Brain microvascular endothelial cell (primary cell): ENCODE measurements around the gene PCBP3.

Experiments used
- DNase-seq: peaks from one replicate; pipeline ENCODE4 v3.0.0-alpha.2; 2020
- H3K27ac ChIP-seq: fragments of 250-450 bp; sonication (Bioruptor Pico); 2 replicates; pipeline ENCODE4 v1.5.1; 2020; ENCODE audit warnings: mild to moderate bottlenecking, moderate library complexity
- H3K27me3 ChIP-seq: fragments of 250-450 bp; sonication (Bioruptor Pico); replicated peaks from 2 replicates; pipeline ENCODE4 v1.5.1; 2020; ENCODE audit warnings: mild to moderate bottlenecking
- H3K36me3 ChIP-seq: fragments of 250-450 bp; sonication (Bioruptor Pico); replicated peaks from 2 replicates; pipeline ENCODE4 v1.5.1; 2020; ENCODE audit warnings: mild to moderate bottlenecking
- H3K4me3 ChIP-seq: 2 replicates; pipeline ENCODE4 v1.5.1; 2011; ENCODE audit warnings: low read depth, mild to moderate bottlenecking, control low read depth, low read length, moderate library complexity
- in situ Hi-C: cut with HindIII; loops from 2 replicates; pipeline ENCODE4 v1.10.0; 2017; ENCODE audit warnings: low sequenced_read_pairs, low pct_ligation_motif_present
- TF ChIP-seq, protein P1 (sequence below): IDR thresholded peaks from 2 replicates; pipeline ENCODE4 v1.5.1; 2011; ENCODE audit warnings: low read depth, mild to moderate bottlenecking, moderate library complexity, low read length, control low read depth, inconsistent platforms; ENCODE audit errors: missing control alignments

PCBP3 gene

DNA sequence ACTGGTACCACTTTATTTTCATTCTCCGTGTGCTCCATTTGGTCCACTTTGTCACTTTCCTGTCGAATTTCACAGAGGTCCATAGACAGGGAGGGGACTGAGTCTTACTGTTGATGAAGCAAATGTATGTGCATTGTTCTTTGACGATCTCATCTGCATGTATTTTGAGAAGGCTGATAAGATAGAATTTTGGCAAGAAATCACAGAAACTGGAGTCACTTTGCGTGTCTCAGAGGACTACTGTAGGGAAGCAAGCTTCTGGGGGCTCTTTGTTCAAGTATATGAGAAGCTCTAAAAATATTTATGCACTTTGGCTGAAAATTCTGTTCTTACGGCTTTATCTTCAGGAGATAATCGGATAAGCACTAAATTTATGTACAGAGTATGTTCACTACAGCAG is 78.1 kb downstream of the PCBP3 start:
- DNase-seq = peak; percentile 56
- H3K36me3 ChIP-seq = no peaks in the 10 kb centered on the region
- H3K4me3 ChIP-seq = no peak overlapping the region
- TF ChIP-seq, protein P1, sequence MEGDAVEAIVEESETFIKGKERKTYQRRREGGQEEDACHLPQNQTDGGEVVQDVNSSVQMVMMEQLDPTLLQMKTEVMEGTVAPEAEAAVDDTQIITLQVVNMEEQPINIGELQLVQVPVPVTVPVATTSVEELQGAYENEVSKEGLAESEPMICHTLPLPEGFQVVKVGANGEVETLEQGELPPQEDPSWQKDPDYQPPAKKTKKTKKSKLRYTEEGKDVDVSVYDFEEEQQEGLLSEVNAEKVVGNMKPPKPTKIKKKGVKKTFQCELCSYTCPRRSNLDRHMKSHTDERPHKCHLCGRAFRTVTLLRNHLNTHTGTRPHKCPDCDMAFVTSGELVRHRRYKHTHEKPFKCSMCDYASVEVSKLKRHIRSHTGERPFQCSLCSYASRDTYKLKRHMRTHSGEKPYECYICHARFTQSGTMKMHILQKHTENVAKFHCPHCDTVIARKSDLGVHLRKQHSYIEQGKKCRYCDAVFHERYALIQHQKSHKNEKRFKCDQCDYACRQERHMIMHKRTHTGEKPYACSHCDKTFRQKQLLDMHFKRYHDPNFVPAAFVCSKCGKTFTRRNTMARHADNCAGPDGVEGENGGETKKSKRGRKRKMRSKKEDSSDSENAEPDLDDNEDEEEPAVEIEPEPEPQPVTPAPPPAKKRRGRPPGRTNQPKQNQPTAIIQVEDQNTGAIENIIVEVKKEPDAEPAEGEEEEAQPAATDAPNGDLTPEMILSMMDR = no peak
- H3K27me3 ChIP-seq = no peaks in the 10 kb centered on the region
- in situ Hi-C loops = no loop called here
- no peak overlapping the region for H3K27ac ChIP-seq

GRCh38 chr21:45723049-45723958 is 79.8 kb downstream of the PCBP3 start:
- in situ Hi-C loops = no loop called here
- no peak overlapping the region for H3K4me3 ChIP-seq
- H3K27me3 ChIP-seq = no peaks in the 10 kb centered on the region
- H3K36me3 ChIP-seq = no peaks in the 10 kb centered on the region
- DNase-seq = no peak
- TF ChIP-seq, protein P1 = no peak
- no peak overlapping the region for H3K27ac ChIP-seq

GRCh38 chr21:45724345-45724961 is 80.9 kb downstream of the PCBP3 start:
- H3K4me3 ChIP-seq = no peak overlapping the region
- H3K27me3 ChIP-seq = no peaks in the 10 kb centered on the region
- in situ Hi-C loops = no loop called here
- TF ChIP-seq, protein P1 = no peak
- no peaks in the 10 kb centered on the region for H3K36me3 ChIP-seq
- no peak for DNase-seq
- H3K27ac ChIP-seq = no peak overlapping the region

DNA sequence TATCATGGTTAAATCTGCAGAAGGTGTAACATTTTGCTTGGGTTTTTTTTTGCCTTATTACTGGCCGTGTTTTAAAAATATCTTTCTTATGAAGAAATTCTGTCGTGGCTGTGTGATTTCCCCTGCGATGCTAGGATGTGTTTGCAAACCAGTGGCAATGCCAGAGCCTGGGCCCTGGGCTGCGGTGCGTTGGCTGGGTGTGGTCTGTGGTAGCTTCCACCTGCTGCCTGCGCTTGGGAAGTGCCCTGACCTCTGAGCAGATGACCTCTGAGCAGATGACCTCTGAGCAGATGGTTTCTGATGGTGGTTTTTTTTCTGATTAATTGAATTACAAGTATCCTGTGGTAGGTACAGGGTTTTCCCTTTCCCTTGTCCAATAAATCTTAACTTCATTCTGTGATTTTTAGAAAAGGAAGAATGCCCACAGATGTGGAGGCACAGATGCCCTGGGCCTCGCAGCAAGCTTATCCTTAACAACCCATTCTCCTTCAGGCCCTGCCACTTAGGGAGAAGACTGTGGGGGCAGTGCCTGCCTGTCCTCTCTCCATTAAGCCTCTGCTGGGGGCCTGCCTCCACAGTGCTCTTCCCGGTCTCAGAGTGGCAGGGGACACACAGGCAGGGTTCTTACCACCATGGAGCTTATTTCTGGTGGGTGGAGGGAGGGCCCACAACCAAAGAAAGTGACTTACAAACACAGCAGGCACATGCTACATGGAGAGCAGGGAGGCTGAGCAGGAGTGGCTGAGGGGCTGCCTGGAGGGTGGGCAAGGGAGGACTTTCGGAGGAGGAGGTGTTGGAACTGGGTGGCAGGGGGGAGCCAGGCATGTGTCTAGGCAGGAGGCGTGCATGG is 81.7 kb downstream of the PCBP3 start:
- Histone ChIP-seq H3K4me3 (no peak overlapping the region), H3K36me3 (no peaks in the 10 kb centered on the region), H3K27me3 (no peaks in the 10 kb centered on the region), H3K27ac (no peak overlapping the region)
- in situ Hi-C loops = no loop called here
- DNase-seq = no peak
- TF ChIP-seq, protein P1 = no peak

- in situ Hi-C loops = no loop called here
- no peak for DNase-seq
- Histone ChIP-seq H3K36me3 (no peaks in the 10 kb centered on the region), H3K27ac (no peak overlapping the region), H3K27me3 (no peaks in the 10 kb centered on the region), H3K4me3 (no peak overlapping the region)
- TF ChIP-seq, protein P1 = no peak
Measured at GRCh38 chr21:45725844-45726200, 82.3 kb downstream of the PCBP3 start.
